ENCODE results near the gene ATG2B. TPM values are rescaled to one million over a fixed set of nuclear protein-coding genes. Genes with fewer than 3 reads are reported as not detected.

Gene ATG2B
- total RNA-seq, 2 experiments from 2014 or later = 15.7 to 23.7 TPM

GRCh38 chr14:96274122-96274521 lies 89.0 kb downstream of the ATG2B start:
- no peaks in the 10 kb centered on the region for H3K36me3 ChIP-seq (ENCODE audit: insufficient read depth, low read length)
- H3K4me2 ChIP-seq (ENCODE audit: low read length) = no peak overlapping the region
- no TSS peak for BruUV-seq (replicated peaks)
- H3K79me2 ChIP-seq (ENCODE audit: insufficient read depth, low read depth, low read length) = no peaks in the 10 kb centered on the region
- H2AFZ ChIP-seq (ENCODE audit: low read length) = no peak overlapping the region
- intact Hi-C loops (cut with micrococcal nuclease; ENCODE audit: unreplicated experiment) = loop anchor here (10.0 kb wide), 1 partner anchor 709 kb away; no protein-coding TSS in a partner anchor
- DNase-seq (ENCODE audit: low spot score) = no peak
- ChIA-PET POLR2A (interaction anchor here (0.6 kb wide), 1 partner anchor 109 kb away, joined by 4 read pairs; no protein-coding TSS in a partner anchor), CTCF (ENCODE audit: unreplicated experiment) (interaction anchor here (0.6 kb wide), 1 partner anchor 176 kb away, joined by 3 read pairs; no protein-coding TSS in a partner anchor)
- peaks cover 6% of the 10 kb centered on the region; the same call in 1 of the 2 replicates for H3K9me3 ChIP-seq (ENCODE audit: low read length)
- H4K20me1 ChIP-seq (ENCODE audit: insufficient read depth, low read length) = no peaks in the 10 kb centered on the region
- H3K9me2 ChIP-seq (ENCODE audit: insufficient read depth, low read length) = no peaks in the 10 kb centered on the region
- H3K4me3 ChIP-seq (ENCODE audit: low read depth, low read length, poor library complexity, severe bottlenecking) = no peak overlapping the region
- H3K4me1 ChIP-seq (ENCODE audit: insufficient read depth, low read length, poor library complexity, severe bottlenecking) = no peaks in the 10 kb centered on the region
- no peak overlapping the region for H3K27ac ChIP-seq (ENCODE audit: low read depth, low read length, poor library complexity, severe bottlenecking)
- TF ChIP-seq CTCF (conservative IDR thresholded peaks at IDR 0.05; ENCODE audit: low read length) (no peak), EZH2phosphoT487 (IDR thresholded peaks at IDR 0.05; ENCODE audit: borderline replicate concordance, low read depth, low read length) (no peak)

GRCh38 chr14:96273629-96274028 lies 89.5 kb downstream of the ATG2B start:
- Histone ChIP-seq H3K79me2 (ENCODE audit: insufficient read depth, low read depth, low read length) (no peaks in the 10 kb centered on the region), H3K36me3 (ENCODE audit: insufficient read depth, low read length) (no peaks in the 10 kb centered on the region), H2AFZ (ENCODE audit: low read length) (no peak overlapping the region), H3K4me3 (ENCODE audit: low read depth, low read length, poor library complexity, severe bottlenecking) (no peak overlapping the region), H4K20me1 (ENCODE audit: insufficient read depth, low read length) (no peaks in the 10 kb centered on the region), H3K9me3 (ENCODE audit: low read length) (peaks cover 6% of the 10 kb centered on the region; the same call in 1 of the 2 replicates), H3K9me2 (ENCODE audit: insufficient read depth, low read length) (no peaks in the 10 kb centered on the region), H3K4me2 (ENCODE audit: low read length) (no peak overlapping the region), H3K4me1 (ENCODE audit: insufficient read depth, low read length, poor library complexity, severe bottlenecking) (no peaks in the 10 kb centered on the region), H3K27ac (ENCODE audit: low read depth, low read length, poor library complexity, severe bottlenecking) (no peak overlapping the region)
- no TSS peak for BruUV-seq (replicated peaks)
- ChIA-PET CTCF (ENCODE audit: unreplicated experiment) (no interaction called here), POLR2A (no interaction called here)
- TF ChIP-seq CTCF (conservative IDR thresholded peaks at IDR 0.05; ENCODE audit: low read length) = no peak
- no peak for DNase-seq (ENCODE audit: low spot score)
- intact Hi-C loops (cut with micrococcal nuclease; ENCODE audit: unreplicated experiment) = loop anchor here (10.0 kb wide), 1 partner anchor 709 kb away; no protein-coding TSS in a partner anchor

- CTCF ChIA-PET (ENCODE audit: unreplicated experiment) = no interaction called here
- no TSS peak for BruUV-seq (replicated peaks)
- Histone ChIP-seq H3K36me3 (ENCODE audit: insufficient read depth, low read length) (no peaks in the 10 kb centered on the region), H4K20me1 (ENCODE audit: insufficient read depth, low read length) (no peaks in the 10 kb centered on the region), H3K9me2 (ENCODE audit: insufficient read depth, low read length) (no peaks in the 10 kb centered on the region), H3K79me2 (ENCODE audit: insufficient read depth, low read depth, low read length) (no peaks in the 10 kb centered on the region), H3K9me3 (ENCODE audit: low read length) (peaks cover 5% of the 10 kb centered on the region; the same call in 1 of the 2 replicates), H2AFZ (ENCODE audit: low read length) (no peak overlapping the region), H3K4me2 (ENCODE audit: low read length) (no peak overlapping the region), H3K4me3 (ENCODE audit: low read depth, low read length, poor library complexity, severe bottlenecking) (no peak overlapping the region), H3K27ac (ENCODE audit: low read depth, low read length, poor library complexity, severe bottlenecking) (no peak overlapping the region), H3K4me1 (ENCODE audit: insufficient read depth, low read length, poor library complexity, severe bottlenecking) (no peaks in the 10 kb centered on the region)
- no peak for DNase-seq (ENCODE audit: low spot score)
- no peak for TF ChIP-seq EZH2phosphoT487 (IDR thresholded peaks at IDR 0.05; ENCODE audit: borderline replicate concordance, low read depth, low read length)
- no peak for TF ChIP-seq CTCF (conservative IDR thresholded peaks at IDR 0.05; ENCODE audit: low read length)
- POLR2A ChIA-PET = interaction anchor here (0.7 kb wide), 1 partner anchor 13 kb away, joined by 3 read pairs; no protein-coding TSS in a partner anchor
- intact Hi-C loops (cut with micrococcal nuclease; ENCODE audit: unreplicated experiment) = loop anchor here (10.0 kb wide), 1 partner anchor 708 kb away; no protein-coding TSS in a partner anchor
Measured at GRCh38 chr14:96272777-96273473, 90.2 kb downstream of the ATG2B start.

Data from OCI-LY7 (cell line).